K562 (cell line): ENCODE results near the gene ZNF544. TPM values are rescaled to one million over a fixed set of nuclear protein-coding genes. Genes with fewer than 3 reads are reported as not detected.
A peak's percentile ranks its signal among the peaks of the same experiment; 100 is the strongest.

ENCODE experiments used
- BRCA1 ChIP-seq, 2 experiments: fragments of 450-650 bp in 1 of 2; sonication (generic) in 1 of 2; formaldehyde crosslinking in 1 of 2; IDR thresholded peaks; 2 replicates each; pipeline versions ENCODE4 v1.5.0 to v1.6.1; 2017 to 2020; ENCODE audit warnings: mild to moderate bottlenecking in 1 of 2, missing genetic modification reagents in 1 of 2
- BRD4 ChIP-seq: fragments of 200-600 bp; sonication (generic); IDR thresholded peaks from 2 replicates; pipeline ENCODE4 v1.6.1; 2017; ENCODE audit warnings: inconsistent platforms
- DIDO1 ChIP-seq: fragments of 450-650 bp; IDR thresholded peaks from 2 replicates; pipeline ENCODE4 v1.6.1; 2016; ENCODE audit warnings: low read depth, missing biosample characterization, missing genetic modification characterization
- KDM4B ChIP-seq, 2 experiments: fragments of 450-650 bp in 1 of 2; sonication (generic) in 1 of 2; IDR thresholded peaks; 2 replicates each; pipeline ENCODE4 v1.6.1; 2016 to 2017; ENCODE audit warnings: borderline replicate concordance in 2 of 2, antibody characterized with exemption in 1 of 2, low read depth in 1 of 2, mild to moderate bottlenecking in 1 of 2
- MBD2 ChIP-seq: sonication (generic); IDR thresholded peaks from 2 replicates; pipeline ENCODE4 v1.6.1; 2016; ENCODE audit warnings: low read depth, borderline replicate concordance
- SAFB ChIP-seq: fragments of 200-400 bp; formaldehyde crosslinking; IDR thresholded peaks from 2 replicates; pipeline ENCODE4 v1.6.1; 2017; ENCODE audit warnings: low read depth, low read length, borderline replicate concordance
- SIRT6 ChIP-seq: IDR thresholded peaks from one replicate; pipeline ENCODE4 v1.6.1; 2012; ENCODE audit warnings: low read depth, mild to moderate bottlenecking, control low read depth, inconsistent platforms, low read length, moderate library complexity
- SRSF3 ChIP-seq: fragments of 200-400 bp; formaldehyde crosslinking; IDR thresholded peaks from 2 replicates; pipeline ENCODE4 v1.6.1; 2016; ENCODE audit warnings: mild to moderate bottlenecking, low read length, moderate library complexity; ENCODE audit not compliant: insufficient read depth
- ZNF282 ChIP-seq: sonication (generic); formaldehyde crosslinking; IDR thresholded peaks from 2 replicates; pipeline ENCODE4 v1.8.1; 2023; ENCODE audit warnings: missing genetic modification reagents
- ZNF57 ChIP-seq: fragments of 450-650 bp; formaldehyde crosslinking; IDR thresholded peaks from 2 replicates; pipeline ENCODE4 v1.4.0; 2020; ENCODE audit warnings: mild to moderate bottlenecking, moderate library complexity
- polyA plus RNA-seq, 8 experiments: library from polyadenylated mRNA; depleted of rRNA in 4 of 8; stranded (reverse) in 5 of 8; unstranded in 3 of 8; fragments of >200 nt; fragmentation: Nextera tagmentation in 2 of 8; fragmentation: Illumina TruSeq in 1 of 8; extraction: Ambion mirVana in 2 of 8; extraction: Trizol in 1 of 8; gene quantifications; 2 replicates each; pipeline versions ENCODE4 v1.2.1 to v1.2.3, GENCODE V29; 2011 to 2014; ENCODE audit warnings: inconsistent platforms in 1 of 8, missing spikeins in 1 of 8
- total RNA-seq, 7 experiments: library from RNA; depleted of rRNA in 6 of 7; stranded (reverse); fragments of >200 nt in 6 of 7; fragmentation: Illumina TruSeq in 2 of 7; extraction: Trizol in 2 of 7; gene quantifications; 2 replicates each; pipeline versions ENCODE4 v1.2.1 to v1.2.3, GENCODE V29; 2011 to 2021; ENCODE audit warnings: low replicate concordance in 1 of 7
- TF ChIP-seq, protein P1 (sequence below): fragments of 450-650 bp; formaldehyde crosslinking; IDR thresholded peaks from 2 replicates; pipeline ENCODE4 v1.4.0; 2020; ENCODE audit warnings: mild to moderate bottlenecking, mixed read lengths
- TF ChIP-seq, protein P2 (sequence below): fragments of 450-650 bp; formaldehyde crosslinking; conservative IDR thresholded peaks from 2 replicates; pipeline ENCODE4 v1.4.0; 2022; ENCODE audit warnings: mild to moderate bottlenecking, missing genetic modification characterization
- TF ChIP-seq, protein P3 (sequence below): fragments of 450-650 bp; IDR thresholded peaks from 2 replicates; pipeline ENCODE4 v1.6.1; 2016; ENCODE audit warnings: borderline replicate concordance
- TF ChIP-seq, protein P4 (sequence below), 2 experiments: fragments of 150-350 bp in 1 of 2; IDR thresholded peaks; 2 replicates each; pipeline ENCODE4 v1.6.1; 2012 to 2016; ENCODE audit warnings: low read depth in 2 of 2, low read length in 2 of 2, mild to moderate bottlenecking in 1 of 2, moderate library complexity in 1 of 2

Gene ZNF544
- total and polyA plus RNA-seq, 9 of the 15 experiments (the other 6 are each of a cell fraction or from before 2014, with no cell fraction given): 23.6 to 59.0 (median 41.4) TPM

DNA sequence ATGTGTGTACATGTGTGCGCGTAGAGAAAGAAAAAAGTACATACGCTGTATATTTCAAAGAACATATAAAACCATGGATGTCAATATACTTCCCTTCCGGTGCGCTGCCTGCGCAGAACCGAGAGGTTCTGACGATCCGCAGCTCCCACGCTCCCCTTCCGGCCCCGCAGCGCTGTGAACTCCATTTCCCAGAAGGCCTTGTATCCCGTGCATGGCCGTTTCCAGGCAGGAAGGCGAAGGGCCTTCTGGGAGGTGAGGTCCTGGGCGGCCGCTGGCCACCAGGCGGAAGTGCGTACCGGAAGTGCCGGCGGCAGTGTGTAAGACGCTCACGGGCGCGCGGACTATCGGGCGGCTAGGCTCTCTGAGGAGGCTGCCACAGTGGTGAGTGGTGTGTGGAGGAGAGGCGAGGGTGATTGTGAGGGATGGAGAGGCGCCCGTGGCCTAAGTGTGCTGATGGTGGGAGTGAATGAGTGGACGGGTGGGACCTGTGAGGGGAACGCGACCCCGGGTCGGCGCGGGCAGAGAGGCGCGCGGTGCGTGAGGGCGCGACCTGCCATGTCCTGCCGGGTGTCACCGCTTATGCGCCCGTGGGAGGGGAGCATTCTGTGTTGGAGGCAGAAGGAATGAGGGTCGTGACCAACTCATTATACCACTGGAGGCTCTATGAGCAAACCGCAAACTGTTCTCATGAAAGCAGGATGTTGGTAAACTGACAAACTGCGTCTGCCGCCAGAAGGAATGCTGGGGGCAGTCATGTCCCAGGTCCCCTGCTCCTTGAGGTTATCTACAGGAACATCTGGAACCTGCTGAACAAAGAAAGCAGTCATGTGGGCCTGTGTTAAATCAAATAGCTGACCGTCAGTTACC, 76.6 kb downstream of the ZNF544 start, which contains the start of gene ERVK3-1 (continued):
- TF ChIP-seq SRSF3: no peak
- TF ChIP-seq MBD2: peak; percentile 90
- TF ChIP-seq SIRT6: no peak
- TF ChIP-seq KDM4B (IDR thresholded peaks at IDR 0.05; ENCODE audit: borderline replicate concordance in 2 of 2, low read depth in 1 of 2): peak in 1 of 2 experiments; percentile 90; a peak in 1 of 4 replicates
- no peak for TF ChIP-seq ZNF57 (CRISPR knock-in tag)
- TF ChIP-seq, protein P1, sequence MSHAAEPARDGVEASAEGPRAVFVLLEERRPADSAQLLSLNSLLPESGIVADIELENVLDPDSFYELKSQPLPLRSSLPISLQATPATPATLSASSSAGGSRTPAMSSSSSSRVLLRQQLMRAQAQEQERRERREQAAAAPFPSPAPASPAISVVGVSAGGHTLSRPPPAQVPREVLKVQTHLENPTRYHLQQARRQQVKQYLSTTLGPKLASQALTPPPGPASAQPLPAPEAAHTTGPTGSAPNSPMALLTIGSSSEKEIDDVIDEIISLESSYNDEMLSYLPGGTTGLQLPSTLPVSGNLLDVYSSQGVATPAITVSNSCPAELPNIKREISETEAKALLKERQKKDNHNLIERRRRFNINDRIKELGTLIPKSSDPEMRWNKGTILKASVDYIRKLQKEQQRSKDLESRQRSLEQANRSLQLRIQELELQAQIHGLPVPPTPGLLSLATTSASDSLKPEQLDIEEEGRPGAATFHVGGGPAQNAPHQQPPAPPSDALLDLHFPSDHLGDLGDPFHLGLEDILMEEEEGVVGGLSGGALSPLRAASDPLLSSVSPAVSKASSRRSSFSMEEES (CRISPR knock-in tag): no peak
- no peak for TF ChIP-seq ZNF282
- TF ChIP-seq, protein P2, sequence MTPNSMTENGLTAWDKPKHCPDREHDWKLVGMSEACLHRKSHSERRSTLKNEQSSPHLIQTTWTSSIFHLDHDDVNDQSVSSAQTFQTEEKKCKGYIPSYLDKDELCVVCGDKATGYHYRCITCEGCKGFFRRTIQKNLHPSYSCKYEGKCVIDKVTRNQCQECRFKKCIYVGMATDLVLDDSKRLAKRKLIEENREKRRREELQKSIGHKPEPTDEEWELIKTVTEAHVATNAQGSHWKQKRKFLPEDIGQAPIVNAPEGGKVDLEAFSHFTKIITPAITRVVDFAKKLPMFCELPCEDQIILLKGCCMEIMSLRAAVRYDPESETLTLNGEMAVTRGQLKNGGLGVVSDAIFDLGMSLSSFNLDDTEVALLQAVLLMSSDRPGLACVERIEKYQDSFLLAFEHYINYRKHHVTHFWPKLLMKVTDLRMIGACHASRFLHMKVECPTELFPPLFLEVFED: peak; percentile 79; the same call in 1 of the 2 replicates
- no peak for TF ChIP-seq BRCA1 (IDR thresholded peaks at IDR 0.05)
- TF ChIP-seq BRCA1 (CRISPR knock-in tag; IDR thresholded peaks at IDR 0.05): 0 out of 2 replicates have a peak, but pooled peaks have one; percentile 37
- TF ChIP-seq, protein P3, sequence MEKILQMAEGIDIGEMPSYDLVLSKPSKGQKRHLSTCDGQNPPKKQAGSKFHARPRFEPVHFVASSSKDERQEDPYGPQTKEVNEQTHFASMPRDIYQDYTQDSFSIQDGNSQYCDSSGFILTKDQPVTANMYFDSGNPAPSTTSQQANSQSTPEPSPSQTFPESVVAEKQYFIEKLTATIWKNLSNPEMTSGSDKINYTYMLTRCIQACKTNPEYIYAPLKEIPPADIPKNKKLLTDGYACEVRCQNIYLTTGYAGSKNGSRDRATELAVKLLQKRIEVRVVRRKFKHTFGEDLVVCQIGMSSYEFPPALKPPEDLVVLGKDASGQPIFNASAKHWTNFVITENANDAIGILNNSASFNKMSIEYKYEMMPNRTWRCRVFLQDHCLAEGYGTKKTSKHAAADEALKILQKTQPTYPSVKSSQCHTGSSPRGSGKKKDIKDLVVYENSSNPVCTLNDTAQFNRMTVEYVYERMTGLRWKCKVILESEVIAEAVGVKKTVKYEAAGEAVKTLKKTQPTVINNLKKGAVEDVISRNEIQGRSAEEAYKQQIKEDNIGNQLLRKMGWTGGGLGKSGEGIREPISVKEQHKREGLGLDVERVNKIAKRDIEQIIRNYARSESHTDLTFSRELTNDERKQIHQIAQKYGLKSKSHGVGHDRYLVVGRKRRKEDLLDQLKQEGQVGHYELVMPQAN: peak; percentile 99
- TF ChIP-seq, protein P4, sequence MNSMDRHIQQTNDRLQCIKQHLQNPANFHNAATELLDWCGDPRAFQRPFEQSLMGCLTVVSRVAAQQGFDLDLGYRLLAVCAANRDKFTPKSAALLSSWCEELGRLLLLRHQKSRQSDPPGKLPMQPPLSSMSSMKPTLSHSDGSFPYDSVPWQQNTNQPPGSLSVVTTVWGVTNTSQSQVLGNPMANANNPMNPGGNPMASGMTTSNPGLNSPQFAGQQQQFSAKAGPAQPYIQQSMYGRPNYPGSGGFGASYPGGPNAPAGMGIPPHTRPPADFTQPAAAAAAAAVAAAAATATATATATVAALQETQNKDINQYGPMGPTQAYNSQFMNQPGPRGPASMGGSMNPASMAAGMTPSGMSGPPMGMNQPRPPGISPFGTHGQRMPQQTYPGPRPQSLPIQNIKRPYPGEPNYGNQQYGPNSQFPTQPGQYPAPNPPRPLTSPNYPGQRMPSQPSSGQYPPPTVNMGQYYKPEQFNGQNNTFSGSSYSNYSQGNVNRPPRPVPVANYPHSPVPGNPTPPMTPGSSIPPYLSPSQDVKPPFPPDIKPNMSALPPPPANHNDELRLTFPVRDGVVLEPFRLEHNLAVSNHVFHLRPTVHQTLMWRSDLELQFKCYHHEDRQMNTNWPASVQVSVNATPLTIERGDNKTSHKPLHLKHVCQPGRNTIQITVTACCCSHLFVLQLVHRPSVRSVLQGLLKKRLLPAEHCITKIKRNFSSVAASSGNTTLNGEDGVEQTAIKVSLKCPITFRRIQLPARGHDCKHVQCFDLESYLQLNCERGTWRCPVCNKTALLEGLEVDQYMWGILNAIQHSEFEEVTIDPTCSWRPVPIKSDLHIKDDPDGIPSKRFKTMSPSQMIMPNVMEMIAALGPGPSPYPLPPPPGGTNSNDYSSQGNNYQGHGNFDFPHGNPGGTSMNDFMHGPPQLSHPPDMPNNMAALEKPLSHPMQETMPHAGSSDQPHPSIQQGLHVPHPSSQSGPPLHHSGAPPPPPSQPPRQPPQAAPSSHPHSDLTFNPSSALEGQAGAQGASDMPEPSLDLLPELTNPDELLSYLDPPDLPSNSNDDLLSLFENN (IDR thresholded peaks at IDR 0.05; ENCODE audit: low read depth in 2 of 2, low read length in 2 of 2): peak in 1 of 2 experiments; percentile 48; a peak in 1 of 4 replicates
- peak; percentile 53; the same call in 1 of the 2 replicates for TF ChIP-seq DIDO1 (tag)
- no peak for TF ChIP-seq BRD4
- TF ChIP-seq SAFB: no peak
